Spinal cord (tissue), 10 donors: ENCODE results near the gene ACKR2. TPM values are rescaled to one million over a fixed set of nuclear protein-coding genes. Genes with fewer than 3 reads are reported as not detected.
"Not testable (repeated sequence)": the region's sequence is repeated elsewhere in the genome, so short reads cannot be mapped to it uniquely, and the experiment has no call there.

ENCODE experiments used
- DNase-seq, 6 donors: peaks; one replicate each; pipeline versions ENCODE4 v3.0.0 to v3.0.0-alpha.2; 2013 to 2015; ENCODE audit warnings: low spot score in 6 of 6, low read depth in 4 of 6
- H3K27ac ChIP-seq: one replicate; pipeline ENCODE4 v1.5.1; 2013; ENCODE audit warnings: low read depth, low read length, control low read depth
- H3K27me3 ChIP-seq: one replicate; pipeline ENCODE4 v1.6.1; 2013; ENCODE audit warnings: low read length; ENCODE audit not compliant: control insufficient read depth, insufficient read depth
- H3K36me3 ChIP-seq: one replicate; pipeline ENCODE4 v1.6.1; 2013; ENCODE audit warnings: low read length; ENCODE audit not compliant: control insufficient read depth, insufficient read depth
- H3K4me1 ChIP-seq: one replicate; pipeline ENCODE4 v1.6.1; 2013; ENCODE audit warnings: low read length; ENCODE audit not compliant: control insufficient read depth, insufficient read depth
- H3K4me3 ChIP-seq: one replicate; pipeline ENCODE4 v1.5.1; 2013; ENCODE audit warnings: low read depth, low read length, control low read depth
- H3K9me3 ChIP-seq: one replicate; pipeline ENCODE4 v1.6.1; 2013; ENCODE audit warnings: low read length; ENCODE audit not compliant: control insufficient read depth, insufficient read depth
- WGBS: methylation state at CpG from one replicate; pipeline ENCODE4 v1.1.5; 2013; ENCODE audit warnings: missing lambda C conversion rate; ENCODE audit not compliant: insufficient coverage; 5-methylcytosine and 5-hydroxymethylcytosine counted together
- polyA plus RNA-seq, 2 donors: library from polyadenylated mRNA; unstranded; fragments of 120-200 nt; gene quantifications; one replicate each; pipeline ENCODE4 v1.2.1, GENCODE V29; 2013; ENCODE audit not compliant: insufficient read length in 2 of 2
- total RNA-seq, 2 donors: library from RNA; depleted of rRNA in 1 of 2; stranded (reverse); fragments of 120-200 nt in 1 of 2; fragments of >200 nt in 1 of 2; gene quantifications; one replicate each; pipeline versions ENCODE4 v1.2.3 to v1.2.4, GENCODE V29; 2013 to 2014
- donor health status: healthy.

ACKR2 gene
- total and polyA plus RNA-seq, 4 donors = 0.65 to 2.5 (median 1.1) TPM

DNA sequence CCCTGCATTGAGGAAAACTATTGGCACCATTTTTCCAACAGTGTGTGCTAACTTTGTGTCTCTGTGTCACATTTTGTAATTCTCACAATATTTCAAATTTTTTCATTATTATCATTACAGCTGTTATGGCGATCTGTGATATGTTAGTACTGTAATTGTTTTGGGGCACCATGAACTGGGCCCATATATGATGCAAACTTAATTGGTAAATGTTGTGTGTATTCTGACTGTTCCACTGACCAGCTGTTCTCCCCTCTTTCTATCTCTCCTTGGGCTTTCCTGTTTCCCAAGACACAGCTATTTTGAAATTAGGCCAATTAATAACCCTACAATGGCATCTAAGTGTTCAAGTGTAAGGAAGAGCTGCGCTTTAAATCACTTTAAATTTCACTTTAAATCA is 68.6 kb downstream of the ACKR2 start:
- peak in 1 of 6 donors; percentile 41 for DNase-seq
- no CpG with 5 or more reads among the region's 2 CpGs for WGBS
- Histone ChIP-seq H3K4me3 (no peak overlapping the region), H3K4me1 (peaks cover 19% of the 10 kb centered on the region), H3K36me3 (no peaks in the 10 kb centered on the region), H3K9me3 (no peaks in the 10 kb centered on the region), H3K27me3 (no peaks in the 10 kb centered on the region), H3K27ac (no peak overlapping the region)

DNA sequence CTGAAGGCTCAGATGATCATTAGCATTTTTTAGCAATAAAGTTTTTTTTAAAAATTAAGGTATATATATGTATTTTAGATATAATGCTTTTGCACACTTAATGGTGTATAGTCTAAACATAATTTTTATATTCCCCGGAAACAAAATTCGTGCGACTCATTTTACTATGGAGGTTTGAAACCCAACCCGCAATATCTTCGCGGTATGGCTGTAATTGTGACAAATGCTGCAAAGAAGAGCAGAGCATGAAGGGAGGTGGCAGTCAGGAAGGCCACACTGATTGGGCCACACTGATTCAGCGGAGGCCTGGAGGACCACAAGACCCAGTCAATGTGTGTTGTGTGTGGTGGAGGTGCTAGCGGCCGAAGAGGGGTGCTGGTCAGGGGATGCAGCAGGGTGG is 70.9 kb downstream of the ACKR2 start:
- no peak overlapping the region for H3K27ac ChIP-seq
- no peaks in the 10 kb centered on the region for H3K27me3 ChIP-seq
- H3K9me3 ChIP-seq = no peaks in the 10 kb centered on the region
- WGBS = 91% methylated on average over 4 of the region's 9 CpGs
- H3K4me1 ChIP-seq = peaks cover 19% of the 10 kb centered on the region
- peak overlapping the region; percentile 67 for H3K4me3 ChIP-seq
- no peaks in the 10 kb centered on the region for H3K36me3 ChIP-seq
- peak in 1 of 6 donors; percentile 11 for DNase-seq

DNA sequence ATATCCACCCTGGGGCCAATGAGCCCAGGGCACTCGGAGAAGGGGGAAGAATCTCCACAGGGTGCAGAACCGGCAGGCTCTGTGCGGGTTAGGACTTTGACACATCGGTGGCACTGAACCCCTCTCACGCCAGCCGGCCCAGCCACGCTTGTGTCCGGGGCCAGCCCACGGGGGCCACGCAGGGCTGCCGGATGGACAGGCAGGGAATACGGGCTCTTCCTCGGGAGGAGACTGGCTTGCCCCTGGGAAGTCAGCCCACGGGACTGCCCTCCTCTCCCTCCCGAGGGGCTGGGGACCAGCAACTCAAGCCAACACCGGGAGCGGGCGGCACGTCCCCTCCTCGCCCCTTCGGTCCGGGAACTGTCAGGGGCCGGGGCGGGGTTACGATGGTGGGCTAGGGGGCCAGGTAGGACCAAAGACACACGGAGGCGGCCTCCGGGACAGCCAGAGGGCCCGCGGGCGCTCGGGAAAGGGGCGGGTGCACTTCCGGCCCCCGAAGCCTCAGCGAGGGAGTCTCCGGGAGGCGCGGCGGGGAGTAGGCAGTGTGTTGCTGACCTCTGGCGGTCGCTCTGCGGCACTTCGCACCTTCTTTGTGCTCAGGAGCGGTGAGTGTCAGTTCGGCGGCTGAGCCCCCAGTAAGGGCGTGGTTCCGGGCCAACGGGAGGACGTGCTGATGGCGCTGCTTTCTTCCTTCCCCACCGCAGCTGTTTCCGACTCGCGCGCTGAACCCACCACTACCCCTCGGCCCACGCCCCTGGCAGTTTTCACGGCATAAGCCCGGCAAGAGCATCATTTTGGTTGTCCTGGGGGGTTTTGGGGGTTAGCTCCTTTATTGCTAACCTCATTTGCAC is 71.6 kb downstream of the ACKR2 start:
- WGBS = 5% methylated on average over 52 of the region's 61 CpGs
- Histone ChIP-seq H3K27ac (no peak overlapping the region), H3K36me3 (no peaks in the 10 kb centered on the region), H3K4me1 (peaks cover 19% of the 10 kb centered on the region), H3K27me3 (no peaks in the 10 kb centered on the region), H3K9me3 (no peaks in the 10 kb centered on the region), H3K4me3 (peak overlapping the region; percentile 67)
- DNase-seq = peak in 5 of 6 donors; percentile 60 to 96 (median 64)

DNA sequence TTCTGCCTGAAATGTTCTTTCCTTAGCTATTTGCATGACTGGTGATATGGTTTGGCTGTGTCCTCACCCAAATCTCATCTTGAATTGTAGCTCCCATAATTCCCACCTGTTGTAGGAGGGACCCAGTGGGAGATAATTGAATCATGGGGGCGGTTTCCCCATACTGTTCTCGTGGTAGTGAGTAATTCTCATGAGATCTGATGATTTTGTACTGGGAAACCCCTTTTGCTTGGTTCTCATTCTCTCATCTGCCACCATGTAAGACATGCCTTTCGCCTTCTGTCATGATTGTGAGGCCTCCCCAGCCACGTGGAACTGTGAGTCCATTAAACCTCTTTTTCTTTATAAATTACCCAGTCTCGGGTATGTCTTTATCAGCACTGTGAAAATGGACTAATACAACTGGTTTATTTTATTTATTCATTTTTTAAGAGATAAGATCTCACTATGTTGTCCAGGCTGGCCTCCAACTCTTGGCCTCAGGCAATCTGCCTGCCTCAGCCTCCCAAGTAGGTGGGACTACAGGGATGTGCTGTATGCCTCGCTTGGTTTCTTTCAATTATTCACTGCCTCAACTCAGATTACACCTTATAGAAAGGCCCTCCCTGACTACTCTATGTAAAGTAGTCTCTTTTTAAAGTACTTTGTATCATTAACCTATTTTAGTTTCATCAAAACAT is 74.1 kb downstream of the ACKR2 start:
- H3K4me1 ChIP-seq = peaks cover 14% of the 10 kb centered on the region
- H3K27me3 ChIP-seq, H3K27ac ChIP-seq, H3K36me3 ChIP-seq, H3K9me3 ChIP-seq, H3K4me3 ChIP-seq, DNase-seq: not testable (repeated sequence)
- WGBS = 100% methylated on average over 1 of the region's 6 CpGs

DNA sequence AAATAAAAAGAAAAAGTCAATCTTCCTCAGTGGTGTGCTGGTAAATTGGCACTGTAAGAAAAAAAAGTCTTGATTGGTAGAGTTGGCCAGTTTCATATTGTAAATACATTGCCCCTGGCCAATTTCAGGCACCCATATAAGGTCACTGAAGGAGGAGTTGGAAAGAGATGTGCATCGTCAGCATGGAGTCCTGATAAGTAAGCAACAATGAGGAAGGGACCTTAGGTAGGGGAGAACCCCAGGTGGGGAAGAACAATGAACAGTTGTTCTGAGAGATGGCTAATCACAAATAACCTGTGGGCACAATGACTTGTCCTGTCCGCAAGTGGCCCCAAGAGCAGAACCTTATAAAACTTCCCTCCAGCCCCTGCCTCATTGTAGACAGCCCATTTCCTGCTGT is 75.1 kb downstream of the ACKR2 start:
- no peak for DNase-seq
- H3K9me3 ChIP-seq = no peaks in the 10 kb centered on the region
- H3K4me3 ChIP-seq = no peak overlapping the region
- no peak overlapping the region for H3K27ac ChIP-seq
- H3K4me1 ChIP-seq = peaks cover 14% of the 10 kb centered on the region
- 75% methylated on average over 2 of the region's 2 CpGs for WGBS
- peaks cover 3% of the 10 kb centered on the region for H3K27me3 ChIP-seq
- no peaks in the 10 kb centered on the region for H3K36me3 ChIP-seq

DNA sequence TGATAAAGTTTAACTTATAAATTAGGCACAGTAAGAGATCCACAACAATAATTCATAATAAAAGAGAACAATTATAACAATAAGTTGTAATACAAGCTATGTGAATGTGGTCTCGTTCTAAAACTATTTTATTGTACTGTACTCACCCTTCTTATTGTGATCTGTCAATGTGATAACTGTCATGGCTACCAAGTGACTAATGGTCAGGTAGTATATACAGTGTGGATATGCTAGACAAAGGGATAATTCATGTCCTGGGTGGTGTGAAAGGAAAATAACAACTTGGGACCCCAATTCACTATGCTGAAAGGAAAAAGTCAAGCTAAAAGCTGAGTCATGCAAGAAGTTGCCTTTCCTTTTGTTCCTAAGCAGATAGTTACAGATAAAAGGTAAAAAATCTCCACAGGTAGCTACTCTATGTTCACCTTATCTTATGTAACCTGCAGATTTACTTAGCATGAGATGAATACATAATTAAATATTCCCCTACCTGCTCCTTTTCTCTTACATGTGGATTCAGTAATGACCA is 77.1 kb downstream of the ACKR2 start:
- DNase-seq = no peak
- no peak overlapping the region for H3K4me3 ChIP-seq
- peaks cover 3% of the 10 kb centered on the region for H3K4me1 ChIP-seq
- no peak overlapping the region for H3K27ac ChIP-seq
- no peaks in the 10 kb centered on the region for H3K36me3 ChIP-seq
- H3K9me3 ChIP-seq = no peaks in the 10 kb centered on the region
- no CpG with 5 or more reads among the region's 1 CpG for WGBS
- H3K27me3 ChIP-seq = peaks cover 3% of the 10 kb centered on the region

DNA sequence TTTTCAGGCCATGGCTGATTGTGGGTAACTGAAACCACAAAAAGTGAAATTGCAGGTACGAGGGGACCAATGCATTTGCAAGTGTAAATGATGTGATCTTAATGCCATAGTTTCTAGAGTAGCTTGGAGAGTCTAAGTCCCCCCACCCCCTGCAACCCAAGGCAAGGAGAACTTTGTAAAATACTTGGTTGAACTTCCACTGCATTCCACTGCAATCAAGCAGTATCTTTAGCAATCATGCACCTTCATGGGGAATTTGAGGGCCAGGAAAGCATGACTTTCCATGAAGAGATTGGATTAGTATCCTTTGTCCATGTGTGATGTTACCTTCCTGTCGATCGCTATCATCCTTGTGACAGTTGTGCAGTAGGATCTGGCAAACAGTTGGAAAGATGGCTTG is 77.8 kb downstream of the ACKR2 start:
- Histone ChIP-seq H3K27ac (no peak overlapping the region), H3K36me3 (no peaks in the 10 kb centered on the region), H3K4me3 (no peak overlapping the region), H3K9me3 (no peaks in the 10 kb centered on the region), H3K4me1 (no peaks in the 10 kb centered on the region), H3K27me3 (peaks cover 3% of the 10 kb centered on the region)
- 95% methylated on average over 2 of the region's 3 CpGs for WGBS
- no peak for DNase-seq

DNA sequence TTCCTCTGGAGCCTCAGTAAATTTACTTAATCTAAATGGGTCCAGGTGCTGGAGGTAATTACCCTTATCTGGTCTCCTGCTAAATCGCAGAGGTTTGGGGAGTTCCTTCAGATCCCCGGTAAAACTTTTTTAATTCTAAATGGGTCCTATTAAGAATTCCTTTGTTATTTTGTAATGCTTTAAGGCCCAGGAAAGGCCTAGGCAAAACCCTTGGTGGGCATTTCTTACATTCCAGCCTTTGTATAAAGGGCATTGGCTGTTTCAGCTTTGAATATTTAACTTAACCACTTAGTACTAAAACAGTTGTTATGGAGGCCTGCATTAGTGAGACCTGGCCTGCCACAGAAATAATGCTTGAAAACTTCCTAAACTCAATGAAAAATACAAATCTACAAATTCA is 81.8 kb downstream of the ACKR2 start:
- no peak overlapping the region for H3K27ac ChIP-seq
- no CpG with 5 or more reads among the region's 2 CpGs for WGBS
- no peak for DNase-seq

DNA sequence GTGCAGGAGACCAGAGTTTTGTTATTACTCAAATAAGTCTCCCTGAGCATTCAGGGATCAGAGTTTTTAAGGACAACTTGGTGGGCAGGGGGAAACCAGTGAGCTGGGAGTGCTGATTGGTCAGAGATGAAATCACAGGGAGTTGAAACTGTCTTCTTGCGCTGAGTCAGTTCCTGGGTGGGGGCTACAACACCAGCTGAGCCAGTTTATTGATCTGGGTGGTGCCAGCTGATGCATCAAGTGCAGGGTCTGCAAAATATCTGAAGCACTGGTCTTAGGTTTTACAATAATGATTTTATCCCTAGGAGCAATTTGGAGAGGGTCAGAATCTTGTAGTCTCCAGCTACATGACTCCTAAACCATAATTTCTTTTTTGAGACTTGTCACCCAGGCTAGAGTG is 82.9 kb downstream of the ACKR2 start:
- H3K27me3 ChIP-seq = peaks cover 3% of the 10 kb centered on the region
- WGBS = 90% methylated on average over 1 of the region's 1 CpG

More for the DNA sequence above, 81.8 kb downstream of the ACKR2 start:
- Histone ChIP-seq H3K4me1 (no peaks in the 10 kb centered on the region), H3K4me3 (no peak overlapping the region), H3K9me3 (no peaks in the 10 kb centered on the region), H3K36me3 (no peaks in the 10 kb centered on the region), H3K27me3 (peaks cover 3% of the 10 kb centered on the region)

More for the DNA sequence above, 82.9 kb downstream of the ACKR2 start:
- Histone ChIP-seq H3K4me1 (no peaks in the 10 kb centered on the region), H3K4me3 (no peak overlapping the region), H3K9me3 (no peaks in the 10 kb centered on the region), H3K27ac (no peak overlapping the region), H3K36me3 (no peaks in the 10 kb centered on the region)
- no peak for DNase-seq
